ENCODE measurements around the gene TPK1.

DNA sequence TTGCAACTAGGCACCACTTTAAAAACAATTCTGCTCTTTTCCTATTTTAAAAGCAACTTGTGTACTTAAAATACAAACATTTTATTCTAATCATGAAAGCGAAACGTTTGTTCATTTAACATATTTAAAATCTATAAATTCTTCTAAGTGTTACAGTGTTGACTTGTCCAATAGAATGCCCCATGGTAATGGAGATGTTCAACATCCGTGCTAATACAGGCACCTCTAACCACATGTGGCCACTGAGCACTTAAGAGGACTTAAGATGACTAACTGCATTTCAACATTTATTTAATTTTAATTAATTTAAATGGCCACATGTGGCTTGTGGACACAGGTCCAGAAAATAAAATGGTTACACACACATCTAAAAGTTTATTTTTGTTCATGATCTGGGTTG is 115.1 kb downstream of the TPK1 start:
- TF ChIP-seq SP2 (tag by site-specific recombination; IDR thresholded peaks at IDR 0.05): no peak
- TF ChIP-seq, protein P1, sequence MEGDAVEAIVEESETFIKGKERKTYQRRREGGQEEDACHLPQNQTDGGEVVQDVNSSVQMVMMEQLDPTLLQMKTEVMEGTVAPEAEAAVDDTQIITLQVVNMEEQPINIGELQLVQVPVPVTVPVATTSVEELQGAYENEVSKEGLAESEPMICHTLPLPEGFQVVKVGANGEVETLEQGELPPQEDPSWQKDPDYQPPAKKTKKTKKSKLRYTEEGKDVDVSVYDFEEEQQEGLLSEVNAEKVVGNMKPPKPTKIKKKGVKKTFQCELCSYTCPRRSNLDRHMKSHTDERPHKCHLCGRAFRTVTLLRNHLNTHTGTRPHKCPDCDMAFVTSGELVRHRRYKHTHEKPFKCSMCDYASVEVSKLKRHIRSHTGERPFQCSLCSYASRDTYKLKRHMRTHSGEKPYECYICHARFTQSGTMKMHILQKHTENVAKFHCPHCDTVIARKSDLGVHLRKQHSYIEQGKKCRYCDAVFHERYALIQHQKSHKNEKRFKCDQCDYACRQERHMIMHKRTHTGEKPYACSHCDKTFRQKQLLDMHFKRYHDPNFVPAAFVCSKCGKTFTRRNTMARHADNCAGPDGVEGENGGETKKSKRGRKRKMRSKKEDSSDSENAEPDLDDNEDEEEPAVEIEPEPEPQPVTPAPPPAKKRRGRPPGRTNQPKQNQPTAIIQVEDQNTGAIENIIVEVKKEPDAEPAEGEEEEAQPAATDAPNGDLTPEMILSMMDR (tag by site-specific recombination; IDR thresholded peaks at IDR 0.05): no peak
- TF ChIP-seq ZNF560 (tag by site-specific recombination; IDR thresholded peaks at IDR 0.05; ENCODE audit: borderline replicate concordance): no peak
- no peak for TF ChIP-seq SALL2 (tag by site-specific recombination; IDR thresholded peaks at IDR 0.05; ENCODE audit: borderline replicate concordance)
- TF ChIP-seq, protein P2, sequence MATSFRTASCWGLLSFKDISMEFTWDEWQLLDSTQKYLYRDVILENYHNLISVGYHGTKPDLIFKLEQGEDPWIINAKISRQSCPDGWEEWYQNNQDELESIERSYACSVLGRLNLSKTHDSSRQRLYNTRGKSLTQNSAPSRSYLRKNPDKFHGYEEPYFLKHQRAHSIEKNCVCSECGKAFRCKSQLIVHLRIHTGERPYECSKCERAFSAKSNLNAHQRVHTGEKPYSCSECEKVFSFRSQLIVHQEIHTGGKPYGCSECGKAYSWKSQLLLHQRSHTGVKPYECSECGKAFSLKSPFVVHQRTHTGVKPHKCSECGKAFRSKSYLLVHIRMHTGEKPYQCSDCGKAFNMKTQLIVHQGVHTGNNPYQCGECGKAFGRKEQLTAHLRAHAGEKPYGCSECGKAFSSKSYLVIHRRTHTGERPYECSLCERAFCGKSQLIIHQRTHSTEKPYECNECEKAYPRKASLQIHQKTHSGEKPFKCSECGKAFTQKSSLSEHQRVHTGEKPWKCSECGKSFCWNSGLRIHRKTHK (tag by site-specific recombination; IDR thresholded peaks at IDR 0.05): no peak

Data from HEK293 (cell line).